HG02623 (cell line): ENCODE data around the gene LMBR1L.
"Not testable (repeated sequence)": the region's sequence is repeated elsewhere in the genome, so short reads cannot be mapped to it uniquely, and the experiment has no call there.

ENCODE experiments used
- ATAC-seq: cut with Tn5 transposase; IDR thresholded peaks from one replicate; pipeline ENCODE4 v1.9.1; 2021; ENCODE audit warnings: moderate library complexity; ENCODE audit not compliant: unreplicated experiment

The LMBR1L gene

DNA sequence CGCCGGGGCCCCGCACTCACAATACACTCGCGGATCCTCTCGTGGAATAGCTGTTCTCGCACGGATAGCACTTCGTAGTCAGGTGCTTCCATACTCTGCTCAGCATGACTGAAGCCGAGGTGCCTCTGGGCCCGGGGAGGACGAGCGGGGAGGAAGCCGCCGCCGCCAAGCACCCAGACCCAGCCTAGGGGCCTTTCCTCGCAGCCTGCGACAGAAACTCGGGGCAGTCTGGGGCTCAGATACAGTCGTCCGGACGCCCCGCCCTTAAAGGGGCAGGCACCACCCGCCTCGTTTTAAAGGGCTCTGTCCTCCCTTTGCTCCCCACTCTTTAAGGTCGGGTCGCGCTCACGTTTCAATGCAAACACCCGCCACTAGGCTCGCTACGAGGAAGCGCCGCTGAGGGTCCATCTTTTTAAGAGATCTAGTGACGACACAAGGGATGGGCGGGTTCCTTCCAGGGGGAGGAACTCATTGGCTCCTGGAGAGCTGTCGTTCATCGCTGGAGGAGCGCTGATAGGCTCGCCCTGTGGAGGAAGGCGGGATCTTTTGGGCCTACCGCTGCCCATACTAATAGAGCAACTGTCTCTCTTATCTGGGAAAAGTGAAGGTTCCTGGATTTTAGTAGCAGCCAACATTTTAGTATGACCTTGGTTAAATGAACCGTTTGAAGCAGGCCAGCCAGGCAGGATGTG, at the start of gene LMBR1L:
Gene LMBR1L (minus strand): TSS at position 384 of the 692 bp plus-strand sequence. CDS start 292 bp downstream, at position 92.
- peak; percentile 99 for ATAC-seq

DNA sequence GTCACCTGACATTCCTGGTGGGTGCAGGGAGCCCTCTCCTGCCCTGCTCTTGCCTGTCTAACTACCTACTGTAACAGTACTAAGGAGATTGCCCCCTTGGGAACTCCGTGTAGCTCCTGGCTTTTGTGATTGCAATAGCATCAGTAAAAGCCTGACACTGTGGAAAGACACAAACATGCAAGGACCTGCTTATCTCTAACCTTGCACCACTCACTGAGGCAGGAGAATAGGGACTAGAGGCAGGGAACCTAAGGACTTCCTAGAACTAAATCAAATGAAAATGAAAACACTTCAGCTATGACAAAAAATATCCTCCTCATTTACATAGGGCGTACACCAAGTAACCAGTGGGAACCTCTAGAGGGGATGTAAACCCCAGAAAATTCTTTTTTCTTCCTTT, 49.8 kb upstream of the LMBR1L start:
- ATAC-seq: no peak

DNA sequence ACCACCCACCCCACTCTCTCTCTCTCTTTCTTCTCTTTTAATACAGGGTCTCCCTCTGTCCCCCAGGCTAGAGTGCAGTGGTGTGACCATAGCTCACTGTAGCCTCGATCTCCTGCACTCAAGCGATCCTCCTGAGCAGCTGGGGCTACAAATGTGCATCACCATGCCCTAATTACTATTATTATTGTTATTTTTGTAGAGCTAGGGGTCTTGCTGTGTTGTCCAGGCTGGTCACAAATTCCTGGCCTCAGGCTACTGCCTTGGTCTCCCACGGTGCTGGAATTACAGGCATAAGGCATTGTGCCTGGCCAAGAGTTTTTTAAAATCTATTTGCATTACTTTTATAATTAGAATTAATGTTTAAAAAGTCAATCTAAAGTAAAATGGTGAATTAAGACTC, 43.6 kb upstream of the LMBR1L start:
- ATAC-seq: no peak

DNA sequence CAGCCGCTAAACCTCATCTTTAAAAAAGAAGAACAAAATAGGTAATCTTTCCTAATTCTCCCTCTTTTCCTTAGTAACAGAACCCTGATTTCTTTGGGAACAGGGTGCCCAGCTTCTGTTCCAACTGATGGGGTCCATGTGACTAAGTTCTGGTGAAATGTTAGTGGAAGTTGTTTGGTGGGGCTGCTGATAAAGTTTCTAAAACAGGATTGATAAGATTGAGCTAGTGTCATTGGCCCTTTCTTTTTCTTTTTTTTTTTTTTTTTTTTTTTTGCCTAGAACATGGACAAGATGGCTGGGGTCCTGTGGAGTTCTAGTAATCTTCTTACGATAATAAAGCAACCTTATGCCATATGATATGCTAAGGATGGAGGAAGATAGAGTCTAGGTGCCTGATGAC, 36.7 kb upstream of the LMBR1L start:
- ATAC-seq: no peak

DNA sequence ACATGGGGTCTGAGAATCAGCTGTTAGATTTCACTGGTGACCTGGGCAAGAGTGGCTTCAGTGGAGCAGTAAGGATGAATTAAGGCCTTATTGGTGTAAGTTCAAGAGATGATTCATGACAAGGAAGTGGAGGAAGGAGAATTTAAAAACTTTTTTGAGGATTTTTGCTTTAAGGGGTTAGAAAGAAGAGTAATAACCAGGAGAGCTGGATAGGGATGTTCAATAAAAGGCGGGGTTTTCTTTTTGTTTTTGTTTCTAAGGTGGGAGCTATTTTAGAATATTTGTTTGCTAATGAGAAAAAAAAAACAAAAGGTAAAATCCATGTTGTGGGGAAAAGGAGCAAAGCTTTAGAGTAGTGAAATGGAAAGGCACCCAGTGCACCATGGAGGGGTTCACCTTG, 35.8 kb upstream of the LMBR1L start:
- no peak for ATAC-seq

GRCh38 chr12:49144384-49144783, 33.7 kb upstream of the LMBR1L start:
- no peak for ATAC-seq

DNA sequence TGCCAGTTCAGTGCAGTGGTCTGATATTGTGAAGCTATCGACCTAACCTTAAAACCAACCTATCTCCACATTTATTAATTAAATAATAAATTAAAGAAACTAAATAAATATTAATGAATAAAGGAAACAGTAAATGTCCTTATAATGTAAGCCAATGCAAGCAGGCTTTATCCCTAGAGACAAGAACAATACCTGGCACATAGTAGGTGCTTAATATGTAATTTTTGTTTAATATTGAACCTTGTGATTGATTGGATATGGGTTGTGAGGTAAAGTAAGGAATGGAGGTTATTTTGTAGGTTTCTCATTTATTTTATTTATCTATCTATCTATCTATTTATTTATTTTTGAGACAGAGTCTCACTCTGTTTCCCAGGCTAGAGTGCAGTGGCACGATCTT, 28.4 kb upstream of the LMBR1L start:
- ATAC-seq: no peak

DNA sequence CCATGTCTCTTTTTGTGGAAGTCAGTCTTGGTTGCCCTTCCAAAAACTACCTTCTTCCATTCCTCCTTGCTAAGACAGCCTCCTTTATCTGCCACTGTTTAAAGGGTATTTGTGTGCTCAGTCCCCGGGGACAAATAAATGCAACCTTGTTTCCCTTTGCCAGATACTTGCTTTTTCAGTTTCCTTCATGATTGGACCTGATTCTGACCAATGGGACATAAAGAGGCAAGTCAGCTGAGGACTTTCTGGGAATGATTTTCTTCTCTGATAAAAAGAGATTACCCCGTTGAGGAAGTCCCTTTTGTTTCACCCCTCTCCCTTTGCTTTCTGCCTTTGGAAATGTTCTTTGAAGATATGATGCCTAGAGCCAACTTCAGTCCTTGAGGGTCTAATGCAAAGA, 27.9 kb upstream of the LMBR1L start:
- no peak for ATAC-seq

DNA sequence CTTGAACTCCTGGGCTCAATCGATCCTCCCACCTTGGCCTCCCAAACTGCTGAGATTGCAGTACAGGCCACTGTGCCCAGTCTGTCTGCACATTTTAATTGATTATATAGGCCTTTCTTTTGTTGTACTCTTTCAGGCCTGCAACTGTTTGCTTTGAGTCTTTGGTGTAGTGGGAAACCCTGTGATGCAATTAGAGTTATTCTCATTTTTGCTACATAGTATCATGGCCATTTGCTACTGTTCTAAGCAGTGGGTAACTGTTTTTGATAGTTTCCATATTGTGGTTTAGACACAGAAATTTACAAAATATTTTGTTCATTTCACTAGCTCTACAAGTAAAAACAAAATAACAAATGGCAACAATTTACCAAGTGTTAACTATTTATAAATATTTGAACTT, 26.8 kb upstream of the LMBR1L start:
- no peak for ATAC-seq

DNA sequence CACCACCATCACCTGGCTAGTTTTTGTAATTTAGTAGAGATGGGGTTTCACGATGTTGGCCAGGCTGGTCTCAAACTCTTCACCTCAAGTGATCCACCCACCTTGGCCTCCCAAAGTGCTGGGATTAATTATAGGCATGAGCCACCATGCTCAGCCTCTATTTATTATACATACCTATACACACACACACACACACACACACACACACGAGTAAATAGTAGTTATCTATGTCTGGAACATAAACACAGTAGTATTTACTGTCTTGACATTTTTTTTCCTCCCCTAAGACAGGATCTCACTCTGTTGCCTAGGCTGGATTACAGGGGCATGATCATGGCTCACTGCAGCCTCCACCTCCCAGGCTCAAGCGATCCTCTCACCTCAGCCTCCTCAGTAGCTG, 26.4 kb upstream of the LMBR1L start:
- not testable (repeated sequence) for ATAC-seq

DNA sequence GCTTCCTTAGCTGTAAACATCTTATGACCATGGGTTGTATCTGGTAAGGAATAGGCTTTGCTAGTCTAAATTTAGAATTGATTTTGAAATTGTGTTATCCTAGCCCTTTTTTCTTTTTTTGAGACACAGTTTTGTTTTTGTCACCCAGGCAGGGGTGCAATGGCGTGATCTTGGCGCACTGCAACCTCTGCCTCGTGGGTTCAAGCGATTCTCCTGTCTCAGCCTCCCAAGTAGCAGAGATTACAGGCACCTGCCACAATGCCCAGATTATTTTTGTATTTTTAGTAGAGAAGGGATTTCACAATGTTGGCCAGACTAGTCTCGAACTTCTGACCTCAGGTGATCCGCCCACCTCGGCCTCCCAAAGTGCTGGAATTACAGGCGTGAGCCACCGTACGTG, 22.9 kb upstream of the LMBR1L start:
- ATAC-seq: no peak

GRCh38 chr12:49133014-49133413, 22.4 kb upstream of the LMBR1L start:
- no peak for ATAC-seq

DNA sequence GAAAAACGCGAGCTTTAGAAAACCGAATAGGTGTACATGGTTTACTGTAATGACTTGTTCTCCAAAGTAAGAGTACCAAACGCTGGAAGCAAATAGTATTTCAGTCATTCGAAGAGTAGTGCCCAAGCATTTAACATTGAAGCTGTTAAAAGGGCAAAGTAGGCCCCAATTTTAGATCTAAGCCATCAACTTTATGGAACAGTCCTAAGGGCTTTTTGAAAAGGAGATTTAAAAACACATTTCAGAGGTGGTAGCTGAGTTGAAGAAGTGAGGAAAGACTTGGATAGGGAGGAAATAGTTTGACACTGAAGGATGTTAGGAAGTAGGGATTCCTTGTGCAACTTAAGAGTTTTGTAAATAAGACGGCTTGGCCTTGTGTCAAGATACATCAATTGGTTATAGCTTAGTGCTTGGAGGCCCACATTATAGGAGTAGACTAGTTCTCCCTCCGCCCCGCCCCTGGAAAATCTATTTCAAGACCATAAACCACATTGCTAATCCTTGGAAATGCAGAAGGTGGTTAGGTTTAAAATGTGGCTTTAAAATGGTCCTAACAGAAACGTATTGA, 21.3 kb upstream of the LMBR1L start:
- no peak for ATAC-seq

DNA sequence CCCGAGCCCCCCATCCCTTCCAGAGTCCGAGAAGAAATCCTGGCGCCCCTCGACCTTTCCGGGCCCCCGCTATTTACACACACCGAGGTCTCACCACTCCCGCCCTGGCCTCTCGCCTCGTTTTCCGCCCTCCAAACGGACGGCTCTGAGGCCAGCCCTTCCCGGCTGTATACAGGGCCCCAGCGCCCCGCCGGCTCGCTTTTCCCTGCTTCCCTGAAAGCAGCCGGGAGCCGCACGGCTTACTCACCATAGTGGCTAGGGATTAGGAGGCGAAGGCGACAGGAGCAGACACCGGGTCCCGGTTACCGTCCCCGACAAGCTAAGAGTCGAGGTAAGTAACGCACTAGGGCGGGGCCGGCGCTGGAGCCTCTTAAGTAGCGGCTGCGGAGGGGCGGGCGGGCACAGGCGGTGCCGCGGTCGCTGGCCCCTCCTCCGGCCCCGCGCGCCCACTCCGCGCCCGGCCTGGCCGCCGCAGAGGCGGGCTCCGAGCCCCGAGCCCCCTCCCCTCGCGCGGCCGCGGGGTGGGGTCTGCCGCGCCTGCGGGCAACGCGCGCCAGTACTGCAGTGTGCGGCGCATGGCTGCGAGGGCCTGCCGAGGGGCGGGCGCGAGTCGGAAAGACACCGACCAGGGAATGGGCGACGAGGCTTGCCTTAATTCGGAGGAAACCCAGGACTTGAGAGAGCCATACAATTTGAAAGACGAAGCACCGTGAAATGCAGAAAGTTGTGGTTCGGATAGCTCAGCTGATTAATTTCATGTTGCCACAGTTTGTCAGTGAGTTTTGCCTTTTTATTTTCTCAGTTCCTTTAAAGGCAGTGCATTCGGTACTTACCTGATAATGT, 20.6 kb upstream of the LMBR1L start, which contains the start of gene TUBA1B:
Gene TUBA1B (minus strand): TSS at position 345 of the 843 bp plus-strand sequence. CDS start 95 bp downstream, at position 250.
- peak; percentile 66 for ATAC-seq

DNA sequence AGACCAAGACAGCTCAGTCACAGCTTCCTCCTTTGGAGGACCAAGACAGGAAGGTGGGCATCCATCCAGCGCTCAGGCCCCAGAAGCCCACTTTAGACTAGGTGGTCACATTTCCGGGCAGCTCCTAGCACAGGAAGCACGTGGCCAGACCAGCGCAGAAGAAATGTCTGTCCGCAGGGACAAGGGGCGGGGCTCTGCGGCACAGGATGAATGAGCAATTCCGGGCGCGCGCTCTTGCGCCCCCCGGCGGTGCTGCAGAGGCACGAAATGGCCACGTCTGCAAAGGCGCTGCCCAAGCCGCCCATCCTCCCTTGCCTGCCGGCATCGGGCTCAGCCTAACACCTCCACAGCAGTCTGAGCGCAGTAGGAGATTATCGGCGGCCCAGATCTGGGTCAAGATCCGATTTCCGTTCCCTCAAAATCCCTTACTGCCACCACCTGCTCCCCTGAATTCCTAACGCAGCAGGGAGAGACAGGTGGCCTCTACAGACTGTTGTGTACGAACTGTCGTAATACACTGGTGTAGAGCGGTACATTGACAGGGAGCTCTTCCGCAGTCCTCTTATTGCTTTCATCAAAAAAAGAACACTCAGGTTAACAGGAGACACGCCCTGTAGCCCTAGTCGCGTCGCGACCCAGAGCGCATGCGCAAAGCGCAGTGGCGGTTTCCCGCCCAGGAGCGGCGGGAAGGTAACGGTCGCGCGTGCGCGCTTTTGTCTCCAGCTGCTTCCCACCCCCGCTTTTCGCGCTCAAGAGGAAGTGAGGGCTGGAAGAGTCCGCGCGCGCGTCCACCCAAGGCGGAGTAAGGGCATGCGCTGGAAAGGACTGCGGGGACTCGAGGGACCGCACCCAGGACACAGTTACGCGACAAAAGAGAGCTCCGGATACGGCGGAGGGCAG, 19.8 kb upstream of the LMBR1L start:
- peak; percentile 53 for ATAC-seq

- no peak for ATAC-seq
Measured at GRCh38 chr12:49129332-49130150, 18.9 kb upstream of the LMBR1L start.

DNA sequence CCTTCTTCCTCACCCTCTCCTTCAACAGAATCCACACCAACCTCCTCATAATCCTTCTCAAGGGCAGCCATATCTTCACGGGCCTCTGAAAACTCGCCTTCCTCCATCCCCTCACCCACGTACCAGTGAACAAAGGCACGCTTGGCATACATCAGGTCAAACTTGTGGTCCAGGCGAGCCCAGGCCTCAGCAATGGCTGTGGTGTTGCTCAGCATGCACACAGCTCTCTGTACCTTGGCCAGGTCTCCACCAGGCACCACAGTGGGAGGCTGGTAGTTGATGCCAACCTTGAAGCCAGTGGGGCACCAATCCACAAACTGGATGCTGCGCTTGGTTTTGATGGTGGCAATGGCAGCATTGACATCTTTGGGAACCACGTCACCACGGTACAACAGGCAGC, 17.3 kb upstream of the LMBR1L start:
- not testable (repeated sequence) for ATAC-seq

DNA sequence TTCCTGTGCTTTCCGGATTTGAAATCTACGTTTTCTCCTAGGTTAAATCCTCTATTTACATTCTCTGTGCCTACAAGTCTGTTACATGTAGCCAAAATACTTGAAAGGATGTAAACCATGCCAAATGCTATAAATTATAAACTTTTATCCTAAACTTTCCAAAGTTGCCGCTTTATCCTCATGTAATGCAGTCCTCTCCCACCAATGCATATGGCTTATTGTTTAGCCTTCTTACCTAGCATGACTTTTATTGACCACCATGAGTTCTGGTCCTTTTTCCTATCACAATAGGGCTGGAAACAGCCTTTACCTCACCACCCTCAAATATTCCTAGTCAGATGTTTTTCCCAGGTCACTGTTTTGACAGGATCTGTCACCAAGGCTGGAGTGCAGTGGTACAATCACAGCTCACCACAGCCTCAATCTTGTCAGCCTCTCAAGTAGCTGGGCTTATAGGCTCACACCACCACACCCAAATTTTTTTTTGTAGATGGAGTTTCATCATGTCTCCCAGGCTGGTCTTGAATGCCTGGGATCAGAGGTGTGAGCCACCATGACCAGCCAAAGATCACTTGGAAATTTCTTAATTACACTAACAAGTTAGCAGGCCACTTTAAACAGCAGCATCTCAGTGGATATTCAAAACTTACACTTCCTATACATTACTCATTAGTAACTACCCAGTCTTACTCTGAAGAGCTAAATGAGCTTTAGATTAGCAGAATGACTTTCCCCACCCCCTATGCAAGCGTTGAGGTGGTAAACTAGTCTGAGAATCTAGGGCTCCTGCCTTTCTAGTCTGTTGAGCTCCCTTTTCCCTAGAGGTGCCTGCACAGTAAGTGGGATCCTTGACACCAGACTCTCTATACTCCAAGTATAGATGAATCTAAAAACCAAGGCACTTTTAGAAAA, 16.5 kb upstream of the LMBR1L start:
- ATAC-seq: no peak
